DOHH2 (cell line): ENCODE data around the gene RAB4A.

ENCODE experiments used
- H3F3A ChIP-seq: fragments of 200-600 bp; sonication (generic), shearing (Covaris generic); 2 replicates; pipeline ENCODE4 v1.6.0; 2016; ENCODE audit warnings: antibody characterized with exemption, mild to moderate bottlenecking; ENCODE audit not compliant: control insufficient read depth, insufficient read depth
- H3K27ac ChIP-seq: fragments of 200-600 bp; sonication (generic); 2 replicates; pipeline ENCODE4 v1.5.1; 2014; ENCODE audit warnings: low read depth, mild to moderate bottlenecking, low read length, moderate library complexity
- H3K27me3 ChIP-seq: fragments of 200-600 bp; sonication (generic); 2 replicates; pipeline ENCODE4 v1.6.1; 2014; ENCODE audit warnings: mild to moderate bottlenecking, low read length, mixed read lengths; ENCODE audit not compliant: control insufficient read depth
- H3K36me3 ChIP-seq: fragments of 200-600 bp; sonication (generic); 2 replicates; pipeline ENCODE4 v1.6.1; 2014; ENCODE audit warnings: mild to moderate bottlenecking, low read length, moderate library complexity, mixed read lengths; ENCODE audit not compliant: control insufficient read depth
- H3K4me1 ChIP-seq: fragments of 200-600 bp; sonication (generic); 2 replicates; pipeline ENCODE4 v1.6.1; 2014; ENCODE audit warnings: mild to moderate bottlenecking, low read length, mixed read lengths; ENCODE audit not compliant: control insufficient read depth
- H3K4me2 ChIP-seq: fragments of 200-600 bp; sonication (generic); 2 replicates; pipeline ENCODE4 v1.6.0; 2014; ENCODE audit warnings: mild to moderate bottlenecking, low read length, moderate library complexity
- H3K4me3 ChIP-seq: fragments of 200-600 bp; sonication (generic); 2 replicates; pipeline ENCODE4 v1.5.1; 2014; ENCODE audit warnings: mild to moderate bottlenecking, low read length, mixed read lengths
- H3K79me2 ChIP-seq: fragments of 200-600 bp; sonication (generic); 2 replicates; pipeline ENCODE4 v1.6.1; 2014; ENCODE audit warnings: mild to moderate bottlenecking, low read length, mixed read lengths; ENCODE audit not compliant: control insufficient read depth
- H3K9me2 ChIP-seq: fragments of 200-600 bp; sonication (generic); replicated peaks from 2 replicates; pipeline ENCODE4 v1.6.1; 2014; ENCODE audit warnings: mild to moderate bottlenecking, low read length, mixed read lengths; ENCODE audit not compliant: control insufficient read depth
- H3K9me3 ChIP-seq: fragments of 200-600 bp; sonication (generic); 2 replicates; pipeline ENCODE4 v1.6.1; 2014; ENCODE audit warnings: antibody characterized with exemption, low read length, mixed read lengths; ENCODE audit not compliant: control insufficient read depth, insufficient read depth
- H4K20me1 ChIP-seq: fragments of 200-600 bp; sonication (generic); 2 replicates; pipeline ENCODE4 v1.6.0; 2014; ENCODE audit warnings: low read depth, mild to moderate bottlenecking, antibody characterized with exemption, low read length, moderate library complexity; ENCODE audit not compliant: control insufficient read depth, insufficient read depth
- EZH2phosphoT487 ChIP-seq: fragments of 200-600 bp; sonication (generic); IDR thresholded peaks from 2 replicates; pipeline ENCODE4 v1.6.1; 2017; ENCODE audit warnings: borderline replicate concordance, mild to moderate bottlenecking, antibody characterized with exemption, low read length, moderate library complexity, mixed read lengths
- TF ChIP-seq, protein P1 (sequence below): fragments of 200-600 bp; sonication (generic); IDR thresholded peaks from one replicate; pipeline ENCODE4 v1.5.1; 2014; ENCODE audit warnings: antibody characterized with exemption, mild to moderate bottlenecking, low read depth, low read length; ENCODE audit not compliant: poor library complexity, severe bottlenecking

The RAB4A gene

GRCh38 chr1:229285440-229285839 lies 14.5 kb downstream of the RAB4A start:
- H3K27ac ChIP-seq = no peak overlapping the region
- TF ChIP-seq, protein P1, sequence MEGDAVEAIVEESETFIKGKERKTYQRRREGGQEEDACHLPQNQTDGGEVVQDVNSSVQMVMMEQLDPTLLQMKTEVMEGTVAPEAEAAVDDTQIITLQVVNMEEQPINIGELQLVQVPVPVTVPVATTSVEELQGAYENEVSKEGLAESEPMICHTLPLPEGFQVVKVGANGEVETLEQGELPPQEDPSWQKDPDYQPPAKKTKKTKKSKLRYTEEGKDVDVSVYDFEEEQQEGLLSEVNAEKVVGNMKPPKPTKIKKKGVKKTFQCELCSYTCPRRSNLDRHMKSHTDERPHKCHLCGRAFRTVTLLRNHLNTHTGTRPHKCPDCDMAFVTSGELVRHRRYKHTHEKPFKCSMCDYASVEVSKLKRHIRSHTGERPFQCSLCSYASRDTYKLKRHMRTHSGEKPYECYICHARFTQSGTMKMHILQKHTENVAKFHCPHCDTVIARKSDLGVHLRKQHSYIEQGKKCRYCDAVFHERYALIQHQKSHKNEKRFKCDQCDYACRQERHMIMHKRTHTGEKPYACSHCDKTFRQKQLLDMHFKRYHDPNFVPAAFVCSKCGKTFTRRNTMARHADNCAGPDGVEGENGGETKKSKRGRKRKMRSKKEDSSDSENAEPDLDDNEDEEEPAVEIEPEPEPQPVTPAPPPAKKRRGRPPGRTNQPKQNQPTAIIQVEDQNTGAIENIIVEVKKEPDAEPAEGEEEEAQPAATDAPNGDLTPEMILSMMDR = no peak
- H3K36me3 ChIP-seq = peaks cover 20% of the 10 kb centered on the region
- H3K9me3 ChIP-seq = no peaks in the 10 kb centered on the region
- H3F3A ChIP-seq = no peaks in the 10 kb centered on the region
- no peak overlapping the region for H3K4me2 ChIP-seq
- no peaks in the 10 kb centered on the region for H3K9me2 ChIP-seq
- peaks cover 4% of the 10 kb centered on the region; the same call in 1 of the 2 replicates for H4K20me1 ChIP-seq
- H3K27me3 ChIP-seq = no peaks in the 10 kb centered on the region
- H3K79me2 ChIP-seq = peaks cover 68% of the 10 kb centered on the region
- H3K4me3 ChIP-seq = no peak overlapping the region
- H3K4me1 ChIP-seq = no peaks in the 10 kb centered on the region

- H3K4me3 ChIP-seq = no peak overlapping the region
- TF ChIP-seq, protein P1 = no peak
- TF ChIP-seq EZH2phosphoT487 = no peak
Measured at GRCh38 chr1:229286099-229286766, 15.3 kb downstream of the RAB4A start.

DNA sequence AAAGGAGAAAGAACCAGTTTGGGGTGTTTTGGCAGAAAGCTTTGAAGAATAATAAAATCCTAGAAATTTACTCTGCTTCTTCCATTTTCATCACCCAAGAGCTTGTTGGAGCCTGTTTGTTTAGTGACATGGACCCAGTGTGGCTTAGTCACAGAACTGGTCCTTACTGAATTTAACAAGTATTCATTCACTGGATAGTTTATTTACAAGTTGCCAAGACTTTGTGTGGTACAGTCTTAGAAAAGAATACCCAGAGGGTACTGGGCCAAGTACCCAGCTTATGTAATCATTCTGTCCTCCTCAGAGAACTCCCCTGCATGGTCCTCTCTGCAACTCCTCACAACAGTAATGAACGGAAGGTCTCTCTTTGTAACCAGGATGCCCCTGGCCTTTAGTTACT lies 16.4 kb downstream of the RAB4A start:
- no peaks in the 10 kb centered on the region for H3K9me2 ChIP-seq
- H3K9me3 ChIP-seq = no peaks in the 10 kb centered on the region
- no peaks in the 10 kb centered on the region for H3K27me3 ChIP-seq
- H3K4me1 ChIP-seq = no peaks in the 10 kb centered on the region
- H3F3A ChIP-seq = no peaks in the 10 kb centered on the region
- H3K4me3 ChIP-seq = no peak overlapping the region
- no peak overlapping the region for H3K4me2 ChIP-seq
- TF ChIP-seq EZH2phosphoT487 = no peak
- TF ChIP-seq, protein P1 = no peak
- peaks cover 28% of the 10 kb centered on the region for H3K36me3 ChIP-seq
- H3K79me2 ChIP-seq = peaks cover 51% of the 10 kb centered on the region
- H4K20me1 ChIP-seq = peaks cover 4% of the 10 kb centered on the region; the same call in 1 of the 2 replicates
- no peak overlapping the region for H3K27ac ChIP-seq

More at GRCh38 chr1:229286099-229286766, 15.3 kb downstream of the RAB4A start:
- Histone ChIP-seq H3K4me1 (no peaks in the 10 kb centered on the region), H4K20me1 (peaks cover 4% of the 10 kb centered on the region; the same call in 1 of the 2 replicates), H3F3A (no peaks in the 10 kb centered on the region), H3K4me2 (no peak overlapping the region), H3K79me2 (peaks cover 60% of the 10 kb centered on the region), H3K9me2 (no peaks in the 10 kb centered on the region), H3K36me3 (peaks cover 25% of the 10 kb centered on the region), H3K27ac (no peak overlapping the region), H3K9me3 (no peaks in the 10 kb centered on the region), H3K27me3 (no peaks in the 10 kb centered on the region)
